Fibroblast of lung (primary cell): ENCODE measurements around the gene SLC26A1.

ENCODE experiments used
- CTCF ChIP-seq, 2 donors: IDR thresholded peaks in 1 of 2; conservative IDR thresholded peaks in 1 of 2; 1 replicate in 1 of 2; 2 replicates in 1 of 2; pipeline ENCODE4 v1.5.1; 2011 to 2012; ENCODE audit warnings: low read length in 2 of 2, control low read depth in 1 of 2, inconsistent platforms in 1 of 2, low read depth in 1 of 2, mild to moderate bottlenecking in 1 of 2
- EZH2 ChIP-seq: IDR thresholded peaks from 2 replicates; pipeline ENCODE4 v1.5.1; 2012; ENCODE audit warnings: low read length, control low read depth, mild to moderate bottlenecking; ENCODE audit errors: missing control alignments

DNA sequence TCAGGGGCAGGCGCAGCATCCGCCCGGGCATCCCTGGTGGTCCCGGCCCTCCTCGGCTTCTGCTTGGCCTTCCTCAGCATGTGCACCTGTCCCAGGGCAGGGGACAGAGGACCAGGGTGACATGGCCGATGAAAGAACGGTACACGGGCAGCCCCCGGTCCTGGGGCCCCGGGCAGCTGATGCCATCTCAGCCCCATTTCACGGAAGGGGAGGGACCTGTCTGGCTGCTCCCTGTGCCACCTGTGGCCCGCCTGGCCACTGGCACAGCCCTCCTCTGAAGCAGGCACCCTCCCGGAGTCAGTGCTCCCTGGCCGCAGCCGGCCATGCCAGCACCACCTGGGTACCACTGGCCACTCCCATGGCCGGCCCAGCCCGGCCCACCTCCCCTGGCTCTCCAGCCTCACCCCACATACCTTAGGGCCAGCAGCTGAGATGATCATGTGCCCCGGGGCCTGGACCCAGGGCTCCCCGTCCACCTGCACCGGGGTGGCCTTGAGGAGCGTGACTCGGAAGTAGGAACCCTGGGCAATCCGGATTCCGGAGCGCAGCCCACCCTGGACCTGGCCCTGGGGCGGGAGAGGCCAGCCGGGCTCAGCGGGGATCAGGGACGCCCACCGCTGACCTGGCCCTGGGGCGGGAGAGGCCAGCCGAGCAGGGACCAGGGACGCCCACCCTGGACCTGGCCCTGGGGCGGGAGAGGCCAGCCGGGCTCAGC lies 32.4 kb downstream of the SLC26A1 start:
- TF ChIP-seq CTCF (conservative IDR thresholded peaks at IDR 0.05 in 1 of 2, IDR thresholded peaks at IDR 0.05 in 1 of 2; ENCODE audit: low read depth in 1 of 2, low read length in 2 of 2), result no peak
- TF ChIP-seq EZH2, result no peak
